CD4-positive, alpha-beta T cell (primary cell): ENCODE measurements around the gene MGAT5B. TPM values are rescaled to one million over a fixed set of nuclear protein-coding genes. Genes with fewer than 3 reads are reported as not detected.

ENCODE experiments used
- ATAC-seq: fragments of 200-7000 bp; cut with Tn5 transposase; one replicate; pipeline ENCODE4 v1.10.0; 2022; ENCODE audit warnings: mild to moderate bottlenecking; ENCODE audit not compliant: poor library complexity
- CTCF ChIA-PET: fragments of 350-600 bp; sonication (Branson Sonifier 250); formaldehyde crosslinking; loops from one replicate; lab custom pipeline; 2021; ENCODE audit warnings: antibody characterized with exemption, inconsistent platforms; lab: Charles Lee
- POLR2A ChIA-PET: fragments of 350-600 bp; sonication (Branson Sonifier 250); formaldehyde crosslinking; loops from one replicate; lab custom pipeline; 2021; ENCODE audit warnings: antibody characterized with exemption, inconsistent platforms; lab: Charles Lee
- DNase-seq, 14 experiments: peaks; one replicate each; pipeline ENCODE4 v3.0.0-alpha.2; 2013 to 2020; ENCODE audit warnings: mixed read lengths in 2 of 14
- H3K27ac ChIP-seq, 2 donors: one replicate each; pipeline versions ENCODE4 v1.5.1 to v1.7.0; 2013; ENCODE audit warnings: low read length in 2 of 2, low read depth in 1 of 2, mild to moderate bottlenecking in 1 of 2
- H3K27me3 ChIP-seq, 2 experiments: 1 replicate in 1 of 2; 2 replicates in 1 of 2; pipeline versions ENCODE4 v1.6.1 to v1.7.0; 2013; ENCODE audit warnings: low read length in 2 of 2, control low read depth in 1 of 2, mild to moderate bottlenecking in 1 of 2, moderate library complexity in 1 of 2; ENCODE audit not compliant: insufficient read depth in 2 of 2, control insufficient read depth in 1 of 2
- H3K36me3 ChIP-seq: one replicate; pipeline ENCODE4 v1.6.1; 2013; ENCODE audit warnings: low read length, control low read depth; ENCODE audit not compliant: insufficient read depth
- H3K4me1 ChIP-seq: one replicate; pipeline ENCODE4 v1.6.1; 2013; ENCODE audit warnings: low read length, control low read depth; ENCODE audit not compliant: insufficient read depth
- H3K4me3 ChIP-seq: one replicate; pipeline ENCODE4 v1.5.1; 2013; ENCODE audit warnings: mild to moderate bottlenecking, low read length, moderate library complexity
- H3K9me3 ChIP-seq, 2 experiments: 1 replicate in 1 of 2; 2 replicates in 1 of 2; pipeline versions ENCODE4 v1.6.1 to v1.7.0; 2013; ENCODE audit warnings: low read length in 2 of 2, mild to moderate bottlenecking in 2 of 2, control low read depth in 1 of 2, moderate library complexity in 1 of 2; ENCODE audit not compliant: control insufficient read depth in 1 of 2, insufficient read depth in 1 of 2
- H3K27ac Mint-ChIP-seq: one replicate; pipeline ENCODE4 v1.8.0; 2020; ENCODE audit warnings: mixed read lengths
- H3K27me3 Mint-ChIP-seq: one replicate; pipeline ENCODE4 v1.8.0; 2021; ENCODE audit warnings: mixed read lengths
- H3K36me3 Mint-ChIP-seq: one replicate; pipeline ENCODE4 v1.8.0; 2021; ENCODE audit warnings: low read depth, mixed read lengths
- H3K4me1 Mint-ChIP-seq: one replicate; pipeline ENCODE4 v1.8.0; 2021; ENCODE audit warnings: low read depth, mixed read lengths
- H3K4me3 Mint-ChIP-seq: one replicate; pipeline ENCODE4 v1.8.0; 2020; ENCODE audit warnings: mild to moderate bottlenecking, mixed read lengths
- H3K9me3 Mint-ChIP-seq: one replicate; pipeline ENCODE4 v1.8.0; 2020; ENCODE audit warnings: mixed read lengths
- intact Hi-C, 2 experiments: fragments of 100-400 bp; cut with DNase I in 1 of 2; cut with micrococcal nuclease in 1 of 2; formaldehyde crosslinking; loops; one replicate each; pipeline versions ENCODE4 v1.15.1 to v1.9.0; 2023 to 2025; cut with DNase I, micrococcal nuclease
- total RNA-seq, 174 experiments: library from RNA in 2 of 174; stranded (reverse) in 2 of 174; gene quantifications; one replicate each; pipeline ENCODE4 v1.2.3 and lab custom pipeline; 2021 to 2026
- TF ChIP-seq, protein P1 (sequence below): fragments of 200-600 bp; IDR thresholded peaks from one replicate; pipeline ENCODE4 v1.8.0; 2022; ENCODE audit warnings: antibody characterized with exemption, mild to moderate bottlenecking

Gene MGAT5B
- total RNA-seq, 2 experiments from 2014 or later: 0.28 to 0.77 TPM

DNA sequence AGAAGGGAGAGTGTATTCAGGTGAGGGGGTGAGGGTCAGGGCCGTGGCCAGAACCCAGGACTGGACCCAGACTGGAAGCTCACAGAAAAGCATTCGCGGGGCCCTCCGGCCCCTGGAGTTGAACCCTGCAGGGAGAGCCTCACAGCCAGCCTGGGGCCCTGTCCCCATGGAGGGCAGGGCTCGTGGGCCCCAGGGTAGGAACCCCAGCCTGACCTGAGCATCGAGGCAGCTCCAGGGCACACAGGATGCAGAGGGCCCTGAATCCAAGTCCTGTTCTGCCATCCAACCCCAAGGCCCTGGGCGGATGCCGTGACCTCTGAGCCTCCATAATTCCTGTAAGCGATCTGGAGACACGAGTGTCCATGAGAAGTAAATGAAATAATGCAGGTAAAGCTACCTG is 79.1 kb downstream of the MGAT5B start:
- no peak overlapping the region for H3K4me3 ChIP-seq
- no peaks in the 10 kb centered on the region for H3K36me3 Mint-ChIP-seq
- intact Hi-C loops: no loop called here
- DNase-seq: no peak
- CTCF ChIA-PET: no interaction called here
- no peak overlapping the region for H3K27ac Mint-ChIP-seq
- POLR2A ChIA-PET: no interaction called here
- H3K36me3 ChIP-seq: no peaks in the 10 kb centered on the region
- no peaks in the 10 kb centered on the region for H3K9me3 Mint-ChIP-seq
- ATAC-seq: no peak
- H3K4me1 ChIP-seq: no peaks in the 10 kb centered on the region
- H3K9me3 ChIP-seq: no peaks in the 10 kb centered on the region
- H3K4me3 Mint-ChIP-seq: no peak overlapping the region
- H3K4me1 Mint-ChIP-seq: no peaks in the 10 kb centered on the region
- H3K27me3 Mint-ChIP-seq: no peaks in the 10 kb centered on the region
- H3K27me3 ChIP-seq: no peaks in the 10 kb centered on the region
- TF ChIP-seq, protein P1, sequence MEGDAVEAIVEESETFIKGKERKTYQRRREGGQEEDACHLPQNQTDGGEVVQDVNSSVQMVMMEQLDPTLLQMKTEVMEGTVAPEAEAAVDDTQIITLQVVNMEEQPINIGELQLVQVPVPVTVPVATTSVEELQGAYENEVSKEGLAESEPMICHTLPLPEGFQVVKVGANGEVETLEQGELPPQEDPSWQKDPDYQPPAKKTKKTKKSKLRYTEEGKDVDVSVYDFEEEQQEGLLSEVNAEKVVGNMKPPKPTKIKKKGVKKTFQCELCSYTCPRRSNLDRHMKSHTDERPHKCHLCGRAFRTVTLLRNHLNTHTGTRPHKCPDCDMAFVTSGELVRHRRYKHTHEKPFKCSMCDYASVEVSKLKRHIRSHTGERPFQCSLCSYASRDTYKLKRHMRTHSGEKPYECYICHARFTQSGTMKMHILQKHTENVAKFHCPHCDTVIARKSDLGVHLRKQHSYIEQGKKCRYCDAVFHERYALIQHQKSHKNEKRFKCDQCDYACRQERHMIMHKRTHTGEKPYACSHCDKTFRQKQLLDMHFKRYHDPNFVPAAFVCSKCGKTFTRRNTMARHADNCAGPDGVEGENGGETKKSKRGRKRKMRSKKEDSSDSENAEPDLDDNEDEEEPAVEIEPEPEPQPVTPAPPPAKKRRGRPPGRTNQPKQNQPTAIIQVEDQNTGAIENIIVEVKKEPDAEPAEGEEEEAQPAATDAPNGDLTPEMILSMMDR: no peak
- no peak overlapping the region for H3K27ac ChIP-seq

DNA sequence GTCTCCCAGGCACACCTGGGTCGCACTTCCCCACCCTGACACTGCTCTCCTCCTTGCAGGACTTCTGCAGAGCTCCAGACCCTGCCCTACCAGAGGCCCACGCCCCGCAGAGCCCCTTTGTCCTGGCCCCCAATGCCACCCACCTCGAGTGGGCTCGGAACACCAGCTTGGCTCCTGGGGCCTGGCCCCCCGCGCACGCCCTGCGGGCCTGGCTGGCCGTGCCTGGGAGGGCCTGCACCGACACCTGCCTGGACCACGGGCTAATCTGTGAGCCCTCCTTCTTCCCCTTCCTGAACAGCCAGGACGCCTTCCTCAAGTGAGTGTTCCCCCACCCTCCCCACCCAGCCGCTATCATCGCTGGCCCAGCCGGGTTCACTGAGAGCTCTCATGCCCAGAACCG is 79.6 kb downstream of the MGAT5B start:
- no peaks in the 10 kb centered on the region for H3K27me3 ChIP-seq
- no peak overlapping the region for H3K27ac ChIP-seq
- CTCF ChIA-PET: no interaction called here
- TF ChIP-seq, protein P1: no peak
- no peaks in the 10 kb centered on the region for H3K9me3 ChIP-seq
- H3K4me3 Mint-ChIP-seq: no peak overlapping the region
- no peak overlapping the region for H3K27ac Mint-ChIP-seq
- intact Hi-C loops: no loop called here
- no peaks in the 10 kb centered on the region for H3K27me3 Mint-ChIP-seq
- H3K4me1 ChIP-seq: no peaks in the 10 kb centered on the region
- H3K36me3 ChIP-seq: no peaks in the 10 kb centered on the region
- ATAC-seq (no peak), DNase-seq (no peak)
- POLR2A ChIA-PET: no interaction called here
- no peaks in the 10 kb centered on the region for H3K4me1 Mint-ChIP-seq
- no peak overlapping the region for H3K4me3 ChIP-seq
- no peaks in the 10 kb centered on the region for H3K9me3 Mint-ChIP-seq
- no peaks in the 10 kb centered on the region for H3K36me3 Mint-ChIP-seq

DNA sequence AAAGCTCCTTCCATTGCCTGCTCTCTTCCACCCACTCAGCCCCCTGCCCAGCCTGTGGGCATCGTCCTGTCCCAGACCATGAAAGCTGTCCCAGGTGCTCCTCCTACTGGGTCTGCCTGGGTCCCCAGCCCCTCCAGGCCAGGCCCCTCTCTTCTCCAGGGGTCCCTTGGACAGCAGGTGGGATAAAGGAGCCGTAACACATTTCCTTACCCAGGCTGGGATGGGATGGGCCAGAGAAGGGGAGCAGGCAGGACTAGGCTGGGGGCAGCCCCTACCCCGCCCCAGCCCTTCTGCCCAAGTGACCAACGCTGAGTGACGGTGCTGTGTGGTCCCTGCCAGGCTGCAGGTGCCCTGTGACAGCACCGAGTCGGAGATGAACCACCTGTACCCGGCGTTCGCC is 80.1 kb downstream of the MGAT5B start:
- no peak for ATAC-seq
- no peaks in the 10 kb centered on the region for H3K27me3 ChIP-seq
- H3K4me3 ChIP-seq: no peak overlapping the region
- H3K4me3 Mint-ChIP-seq: no peak overlapping the region
- H3K9me3 Mint-ChIP-seq: no peaks in the 10 kb centered on the region
- no peaks in the 10 kb centered on the region for H3K9me3 ChIP-seq
- DNase-seq: no peak
- H3K27me3 Mint-ChIP-seq: no peaks in the 10 kb centered on the region
- H3K4me1 ChIP-seq: no peaks in the 10 kb centered on the region
- H3K36me3 Mint-ChIP-seq: no peaks in the 10 kb centered on the region
- no peaks in the 10 kb centered on the region for H3K36me3 ChIP-seq
- POLR2A ChIA-PET: no interaction called here
- no peak overlapping the region for H3K27ac ChIP-seq
- H3K27ac Mint-ChIP-seq: no peak overlapping the region
- intact Hi-C loops: no loop called here
- H3K4me1 Mint-ChIP-seq: no peaks in the 10 kb centered on the region
- CTCF ChIA-PET: no interaction called here
- TF ChIP-seq, protein P1: no peak
